Upper lobe of left lung (tissue), 6 donors: Measurements from ENCODE around the gene MTAP. TPM values are rescaled to one million over a fixed set of nuclear protein-coding genes. Genes with fewer than 3 reads are reported as not detected.

Experiments
- ATAC-seq, 2 donors: fragments of 200-7000 bp; cut with Tn5 transposase; one replicate each; pipeline ENCODE4 v1.9.1; 2022; ENCODE audit warnings: mild to moderate bottlenecking in 2 of 2, moderate library complexity in 2 of 2; ENCODE audit not compliant: low FRiP score in 2 of 2
- DNase-seq, 2 donors: peaks; one replicate each; pipeline ENCODE4 v3.0.0-alpha.2; 2019 to 2020
- H3K27ac ChIP-seq, 4 donors: fragments of 200-600 bp; sonication (generic); one replicate each; pipeline ENCODE4 v1.5.1; 2016 to 2019
- H3K27me3 ChIP-seq, 4 donors: fragments of 200-600 bp; sonication (generic); one replicate each; pipeline ENCODE4 v1.5.1; 2017 to 2019
- H3K36me3 ChIP-seq, 4 donors: fragments of 200-600 bp; sonication (generic); one replicate each; pipeline ENCODE4 v1.5.1; 2016 to 2019
- H3K4me1 ChIP-seq, 4 donors: fragments of 200-600 bp; sonication (generic); one replicate each; pipeline ENCODE4 v1.5.1; 2018 to 2019
- H3K4me3 ChIP-seq, 4 donors: fragments of 200-600 bp; sonication (generic); one replicate each; pipeline ENCODE4 v1.5.1; 2017 to 2019; ENCODE audit warnings: mild to moderate bottlenecking in 2 of 4, moderate library complexity in 1 of 4
- H3K9me3 ChIP-seq, 4 donors: fragments of 200-600 bp; sonication (generic); one replicate each; pipeline ENCODE4 v1.5.1; 2018 to 2019
- EP300 ChIP-seq, 4 donors: sonication (generic); formaldehyde crosslinking; IDR thresholded peaks; one replicate each; pipeline ENCODE4 v1.5.1; 2017; ENCODE audit warnings: antibody characterized with exemption in 4 of 4, control low read depth in 2 of 4
- POLR2A ChIP-seq, 4 donors: fragments of 450-650 bp; IDR thresholded peaks; one replicate each; pipeline ENCODE4 v1.5.1; 2016 to 2017; ENCODE audit warnings: antibody characterized with exemption in 4 of 4, mild to moderate bottlenecking in 2 of 4
- POLR2AphosphoS5 ChIP-seq, 2 donors: sonication (generic); formaldehyde crosslinking; IDR thresholded peaks; one replicate each; pipeline ENCODE4 v1.5.1; 2017; ENCODE audit warnings: antibody characterized with exemption in 2 of 2
- WGBS, 2 donors: methylation state at CpG; one replicate each; pipeline ENCODE4 v1.1.5; 2017 to 2018; 5-methylcytosine and 5-hydroxymethylcytosine counted together
- total RNA-seq, 6 donors: library from RNA; depleted of rRNA in 4 of 6; stranded (reverse); fragments of >200 nt in 4 of 6; gene quantifications; one replicate each; pipeline versions ENCODE4 v1.1.0 to v1.2.1, GENCODE V29; 2016 to 2021
- TF ChIP-seq, protein P1 (sequence below), 6 experiments: fragments of 450-650 bp in 4 of 6; fragments of 200-600 bp in 2 of 6; sonication (generic) in 2 of 6; IDR thresholded peaks; one replicate each; pipeline ENCODE4 v1.5.1; 2016 to 2019; ENCODE audit warnings: antibody characterized with exemption in 6 of 6
- donor health status: DM: no; HTN: no; CAD: no; lungs with moderate emphysema.
- donor health status: DM: no; HTN: yes; CAD: no; lungs with severe emphysema.

The MTAP gene
- total RNA-seq, 6 donors from 2014 or later: 10.5 to 35.0 (median 25.7) TPM

GRCh38 chr9:21883642-21884041 lies 81.2 kb downstream of the MTAP start:
- no peaks in the 10 kb centered on the region for H3K4me1 ChIP-seq
- H3K27me3 ChIP-seq: no peaks in the 10 kb centered on the region
- ATAC-seq: peak in 1 of 2 donors; percentile 61
- no peak overlapping the region for H3K4me3 ChIP-seq
- no peak overlapping the region for H3K27ac ChIP-seq
- H3K9me3 ChIP-seq: peaks cover 0 to 14% (median 2%) of the 10 kb centered on the region in 4 donors
- WGBS, 2 donors: 80 to 83% methylated on average over 3 of the region's 3 CpGs
- DNase-seq: no peak
- no peak for TF ChIP-seq POLR2A (IDR thresholded peaks at IDR 0.05)
- no peak for TF ChIP-seq POLR2AphosphoS5 (IDR thresholded peaks at IDR 0.05)
- TF ChIP-seq EP300 (IDR thresholded peaks at IDR 0.05): no peak
- TF ChIP-seq, protein P1, sequence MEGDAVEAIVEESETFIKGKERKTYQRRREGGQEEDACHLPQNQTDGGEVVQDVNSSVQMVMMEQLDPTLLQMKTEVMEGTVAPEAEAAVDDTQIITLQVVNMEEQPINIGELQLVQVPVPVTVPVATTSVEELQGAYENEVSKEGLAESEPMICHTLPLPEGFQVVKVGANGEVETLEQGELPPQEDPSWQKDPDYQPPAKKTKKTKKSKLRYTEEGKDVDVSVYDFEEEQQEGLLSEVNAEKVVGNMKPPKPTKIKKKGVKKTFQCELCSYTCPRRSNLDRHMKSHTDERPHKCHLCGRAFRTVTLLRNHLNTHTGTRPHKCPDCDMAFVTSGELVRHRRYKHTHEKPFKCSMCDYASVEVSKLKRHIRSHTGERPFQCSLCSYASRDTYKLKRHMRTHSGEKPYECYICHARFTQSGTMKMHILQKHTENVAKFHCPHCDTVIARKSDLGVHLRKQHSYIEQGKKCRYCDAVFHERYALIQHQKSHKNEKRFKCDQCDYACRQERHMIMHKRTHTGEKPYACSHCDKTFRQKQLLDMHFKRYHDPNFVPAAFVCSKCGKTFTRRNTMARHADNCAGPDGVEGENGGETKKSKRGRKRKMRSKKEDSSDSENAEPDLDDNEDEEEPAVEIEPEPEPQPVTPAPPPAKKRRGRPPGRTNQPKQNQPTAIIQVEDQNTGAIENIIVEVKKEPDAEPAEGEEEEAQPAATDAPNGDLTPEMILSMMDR (IDR thresholded peaks at IDR 0.05): no peak
- H3K36me3 ChIP-seq: no peaks in the 10 kb centered on the region

- H3K4me1 ChIP-seq: no peaks in the 10 kb centered on the region
- WGBS, 2 donors: 100% methylated on average over 1 of the region's 1 CpG
- TF ChIP-seq POLR2AphosphoS5 (IDR thresholded peaks at IDR 0.05): no peak
- no peak for TF ChIP-seq POLR2A (IDR thresholded peaks at IDR 0.05)
- no peak for TF ChIP-seq EP300 (IDR thresholded peaks at IDR 0.05)
- TF ChIP-seq, protein P1 (IDR thresholded peaks at IDR 0.05): no peak
- DNase-seq (no peak), ATAC-seq (no peak)
- no peak overlapping the region for H3K4me3 ChIP-seq
- no peak overlapping the region for H3K27ac ChIP-seq
- H3K27me3 ChIP-seq: no peaks in the 10 kb centered on the region
- H3K36me3 ChIP-seq: peaks cover 0 to 9% (median 0%) of the 10 kb centered on the region in 4 donors
- H3K9me3 ChIP-seq: peaks cover 0 to 14% (median 0%) of the 10 kb centered on the region in 4 donors
Observed at GRCh38 chr9:21889673-21890072, 87.2 kb downstream of the MTAP start.

DNA sequence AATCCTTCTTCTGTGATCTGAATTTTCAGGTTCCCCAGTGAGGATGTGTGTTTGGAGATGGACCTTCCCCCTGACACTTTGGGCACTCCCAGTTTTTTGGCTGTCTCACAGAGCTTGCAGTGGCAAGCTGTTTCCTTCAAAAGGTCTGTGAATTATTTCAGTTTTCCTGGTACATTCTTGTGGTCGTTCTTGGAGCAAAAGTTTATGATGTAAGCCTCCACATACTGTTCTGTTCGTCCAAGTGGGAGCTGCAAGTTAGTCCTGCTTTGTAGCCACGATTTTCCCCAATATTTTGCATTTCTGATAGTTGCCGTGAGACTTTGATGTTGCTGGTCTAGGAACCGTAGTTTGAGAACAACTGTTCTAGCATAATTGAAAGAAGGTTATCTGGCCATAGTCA lies 88.3 kb downstream of the MTAP start:
- Histone ChIP-seq H3K36me3 (peaks cover 0 to 9% (median 0%) of the 10 kb centered on the region in 4 donors), H3K4me1 (no peaks in the 10 kb centered on the region), H3K27ac (no peak overlapping the region), H3K27me3 (no peaks in the 10 kb centered on the region), H3K9me3 (peaks cover 0 to 14% (median 3%) of the 10 kb centered on the region in 4 donors), H3K4me3 (no peak overlapping the region)
- 96% methylated on average over 5 of the region's 5 CpGs for WGBS, 2 donors
- ATAC-seq (no peak), DNase-seq (no peak)
- TF ChIP-seq POLR2A (IDR thresholded peaks at IDR 0.05): no peak
- TF ChIP-seq POLR2AphosphoS5 (IDR thresholded peaks at IDR 0.05): no peak
- TF ChIP-seq, protein P1 (IDR thresholded peaks at IDR 0.05): no peak
- no peak for TF ChIP-seq EP300 (IDR thresholded peaks at IDR 0.05)

DNA sequence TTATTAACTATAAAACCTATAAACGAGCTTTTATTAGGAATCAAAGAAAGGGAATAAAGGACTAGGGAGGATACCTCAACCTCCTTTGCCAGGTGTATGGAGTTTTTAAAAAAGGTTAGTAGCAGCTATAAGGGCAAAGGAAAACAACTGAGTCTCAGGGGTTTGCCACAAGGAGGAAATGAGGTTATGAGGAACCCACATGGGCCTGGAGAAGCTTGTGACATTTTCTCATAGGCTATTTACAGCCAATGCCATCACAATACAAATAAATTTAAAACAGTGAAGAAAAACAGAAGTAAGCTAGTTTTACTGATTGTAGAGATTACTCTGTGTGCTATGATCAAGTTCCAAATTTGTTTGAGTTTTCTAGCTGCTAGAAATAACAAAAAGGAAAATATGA lies 99.1 kb downstream of the MTAP start:
- DNase-seq (no peak), ATAC-seq (no peak)
- no peaks in the 10 kb centered on the region for H3K4me1 ChIP-seq
- no peaks in the 10 kb centered on the region for H3K27me3 ChIP-seq
- H3K4me3 ChIP-seq: no peak overlapping the region
- H3K9me3 ChIP-seq: peaks cover 0 to 32% (median 8%) of the 10 kb centered on the region in 4 donors
- no peak overlapping the region for H3K27ac ChIP-seq
- TF ChIP-seq POLR2AphosphoS5 (IDR thresholded peaks at IDR 0.05) (no peak), POLR2A (IDR thresholded peaks at IDR 0.05) (no peak), EP300 (IDR thresholded peaks at IDR 0.05) (no peak)
- TF ChIP-seq, protein P1 (IDR thresholded peaks at IDR 0.05): no peak
- 90 to 94% methylated on average over 1 of the region's 1 CpG for WGBS, 2 donors
- H3K36me3 ChIP-seq: no peaks in the 10 kb centered on the region

- Histone ChIP-seq H3K27ac (no peak overlapping the region), H3K36me3 (no peaks in the 10 kb centered on the region), H3K4me1 (no peaks in the 10 kb centered on the region), H3K4me3 (no peak overlapping the region), H3K9me3 (peaks cover 0 to 33% (median 9%) of the 10 kb centered on the region in 4 donors), H3K27me3 (no peaks in the 10 kb centered on the region)
- DNase-seq (no peak), ATAC-seq (no peak)
- WGBS, 2 donors: 52 to 63% methylated on average over 1 of the region's 1 CpG
- TF ChIP-seq EP300 (IDR thresholded peaks at IDR 0.05) (no peak), POLR2A (IDR thresholded peaks at IDR 0.05) (no peak), POLR2AphosphoS5 (IDR thresholded peaks at IDR 0.05) (no peak)
- TF ChIP-seq, protein P1 (IDR thresholded peaks at IDR 0.05): no peak
Observed at GRCh38 chr9:21902136-21902535, 99.7 kb downstream of the MTAP start.
